ENCODE data around the gene ZNF467.

ZNF467 gene

DNA sequence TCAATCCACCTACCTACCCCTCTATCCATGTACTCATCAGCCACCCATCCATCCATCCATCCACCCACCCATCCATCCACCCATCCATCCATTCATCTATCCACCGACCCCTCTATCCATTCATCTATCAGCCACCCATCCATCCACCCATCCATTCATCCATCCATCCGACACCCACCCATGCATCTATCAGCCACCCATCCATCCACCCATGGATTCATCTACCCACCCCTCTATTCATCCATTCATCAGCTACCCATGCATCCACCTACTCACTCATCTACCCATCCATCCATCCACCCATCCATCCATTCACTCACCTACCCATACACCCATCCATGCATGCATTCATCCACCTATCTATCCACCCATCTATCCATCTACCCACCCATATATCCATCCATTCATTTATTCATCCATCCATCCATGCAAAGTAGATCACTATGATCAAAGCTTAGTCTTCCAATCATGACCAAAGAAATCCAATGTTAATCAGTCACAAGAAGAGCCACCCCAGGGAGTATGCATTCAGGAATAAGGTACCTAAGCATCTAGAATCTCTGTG, 27.7 kb upstream of the ZNF467 start:
- peaks cover 1 to 26% of the 10 kb centered on the region in 2 donors for H3K27me3 Mint-ChIP-seq
- no peaks in the 10 kb centered on the region for H3K36me3 Mint-ChIP-seq (ENCODE audit: insufficient read depth)
- H3K9me3 Mint-ChIP-seq: no peaks in the 10 kb centered on the region
- no peak overlapping the region for H3K27ac Mint-ChIP-seq
- no peak overlapping the region for H3K4me3 Mint-ChIP-seq
- H3K4me1 Mint-ChIP-seq (ENCODE audit: low read depth in 2 of 2): peaks cover 0 to 1% of the 10 kb centered on the region in 2 donors
- ATAC-seq (replicated peaks): no peak
- DNase-seq: no peak

DNA sequence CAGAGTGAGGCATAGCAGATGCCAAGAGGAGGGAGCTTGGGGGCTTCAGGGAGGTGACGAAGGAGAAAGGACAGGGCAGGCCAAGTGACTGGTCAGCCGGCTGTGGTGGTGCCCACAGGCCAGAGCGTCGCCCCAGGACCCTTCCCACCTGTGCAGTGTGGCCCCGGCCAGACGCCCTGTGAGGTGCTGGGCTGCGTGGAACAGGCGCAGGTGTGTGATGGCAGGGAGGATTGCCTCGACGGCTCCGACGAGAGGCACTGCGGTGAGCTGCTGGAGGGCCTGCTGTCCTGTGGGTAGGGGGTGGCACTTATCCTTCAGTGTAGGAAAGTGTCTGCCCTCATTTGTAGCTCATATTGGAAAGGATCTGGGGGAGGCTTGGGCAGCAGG, 26.8 kb upstream of the ZNF467 start:
- Mint-ChIP-seq H3K9me3 (no peaks in the 10 kb centered on the region), H3K27ac (no peak overlapping the region), H3K27me3 (peaks cover 0 to 28% of the 10 kb centered on the region in 2 donors)

DNA sequence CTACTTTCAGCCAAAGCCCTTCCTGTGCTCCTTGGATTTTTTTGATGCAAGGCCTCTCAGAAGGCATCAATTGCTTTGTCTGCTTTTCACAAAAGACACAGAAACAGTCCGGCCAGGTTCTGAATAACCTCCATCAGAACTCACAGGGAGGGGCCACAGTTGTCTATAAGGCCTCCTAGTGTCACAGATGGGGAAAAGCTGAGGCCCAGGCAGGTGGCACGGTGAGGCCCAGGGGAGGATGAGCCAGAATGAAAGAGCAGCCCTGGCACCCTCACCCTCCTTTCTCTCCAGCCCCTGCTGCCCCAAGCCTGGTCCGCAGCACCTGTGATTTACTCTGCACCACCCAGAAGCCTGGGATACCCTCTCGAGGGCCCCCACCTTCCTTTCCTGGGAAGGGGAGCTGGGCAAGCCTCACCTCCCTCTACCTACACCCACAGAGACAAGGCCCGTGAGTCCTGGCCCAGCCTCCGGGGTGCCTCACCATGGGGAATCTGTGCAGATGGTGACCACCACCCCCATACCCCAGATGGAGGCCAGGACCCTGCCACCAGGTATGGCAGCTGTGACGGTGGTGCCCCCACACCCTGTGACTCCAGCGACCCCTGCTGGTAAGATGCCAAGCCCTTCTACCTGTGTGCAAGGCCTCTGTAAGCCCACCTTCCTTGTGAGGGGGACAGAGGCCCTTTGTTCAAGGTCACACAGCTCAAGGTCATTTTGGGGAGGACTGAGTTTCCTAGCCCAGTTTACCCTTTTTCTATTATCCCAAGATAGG, 26.2 kb upstream of the ZNF467 start:
- Mint-ChIP-seq H3K36me3 (ENCODE audit: insufficient read depth) (no peaks in the 10 kb centered on the region), H3K4me1 (ENCODE audit: low read depth in 2 of 2) (no peaks in the 10 kb centered on the region), H3K27ac (no peak overlapping the region), H3K9me3 (no peaks in the 10 kb centered on the region), H3K4me3 (no peak overlapping the region), H3K27me3 (peaks cover 0 to 27% of the 10 kb centered on the region in 2 donors)
- ATAC-seq (replicated peaks) (peak; percentile 57), DNase-seq (peak; percentile 45 to 54 (median 52))

More for the DNA sequence above, 26.8 kb upstream of the ZNF467 start:
- H3K4me3 Mint-ChIP-seq: no peak overlapping the region
- H3K36me3 Mint-ChIP-seq (ENCODE audit: insufficient read depth): no peaks in the 10 kb centered on the region
- no peaks in the 10 kb centered on the region for H3K4me1 Mint-ChIP-seq (ENCODE audit: low read depth in 2 of 2)
- DNase-seq: no peak
- no peak for ATAC-seq (replicated peaks)

DNA sequence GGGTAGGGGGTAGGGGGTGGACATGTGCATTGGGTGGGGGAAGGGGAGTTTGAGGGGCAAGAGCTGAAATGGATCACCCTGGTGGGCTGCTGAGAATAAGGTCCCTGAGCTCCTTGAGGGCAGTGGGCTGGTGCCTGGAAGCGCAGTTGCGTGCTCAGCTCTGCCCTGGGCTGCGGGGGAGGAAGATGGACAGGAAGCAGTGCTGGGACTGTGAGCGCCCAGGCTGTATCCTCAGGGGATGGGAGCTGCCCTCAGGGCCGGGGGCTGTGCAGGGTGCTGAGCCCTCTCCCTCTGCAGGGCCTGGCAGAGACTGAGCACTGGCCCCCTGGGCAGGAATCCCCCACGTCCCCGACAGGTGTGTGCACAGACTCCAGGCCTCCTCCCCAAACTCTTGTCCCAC, 24.4 kb upstream of the ZNF467 start:
- DNase-seq (no peak), ATAC-seq (replicated peaks) (no peak)
- Mint-ChIP-seq H3K9me3 (no peaks in the 10 kb centered on the region), H3K27ac (no peak overlapping the region), H3K4me3 (no peak overlapping the region), H3K27me3 (peaks cover 8 to 28% of the 10 kb centered on the region in 2 donors), H3K4me1 (ENCODE audit: low read depth in 2 of 2) (no peaks in the 10 kb centered on the region), H3K36me3 (ENCODE audit: insufficient read depth) (no peaks in the 10 kb centered on the region)

DNA sequence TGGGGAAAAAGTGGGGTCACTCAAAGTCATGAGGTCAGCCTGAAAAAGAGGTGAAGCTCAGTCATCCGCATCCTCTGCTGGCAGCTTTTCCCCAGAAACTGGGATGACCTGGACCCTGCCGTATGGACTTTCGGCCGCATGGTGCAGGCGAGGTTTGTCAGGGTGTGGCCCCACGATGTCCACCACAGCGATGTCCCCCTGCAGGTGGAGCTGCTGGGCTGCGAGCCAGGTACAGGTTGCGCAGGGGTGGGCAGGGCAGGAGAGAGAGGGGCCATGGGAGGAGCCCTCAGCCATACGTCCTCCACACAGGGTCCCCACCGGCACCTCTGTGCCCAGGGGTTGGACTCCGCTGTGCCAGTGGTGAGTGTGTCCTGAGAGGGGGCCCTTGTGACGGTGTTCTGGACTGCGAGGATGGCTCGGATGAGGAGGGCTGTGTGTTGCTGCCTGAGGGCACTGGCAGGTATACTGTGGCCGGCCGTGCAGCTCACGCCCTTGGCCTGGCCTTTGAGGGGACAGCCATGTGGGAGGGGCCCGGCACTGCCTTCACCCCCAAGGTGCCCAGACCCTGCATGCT, 23.0 kb upstream of the ZNF467 start:
- no peak overlapping the region for H3K4me3 Mint-ChIP-seq
- no peak for ATAC-seq (replicated peaks)

DNA sequence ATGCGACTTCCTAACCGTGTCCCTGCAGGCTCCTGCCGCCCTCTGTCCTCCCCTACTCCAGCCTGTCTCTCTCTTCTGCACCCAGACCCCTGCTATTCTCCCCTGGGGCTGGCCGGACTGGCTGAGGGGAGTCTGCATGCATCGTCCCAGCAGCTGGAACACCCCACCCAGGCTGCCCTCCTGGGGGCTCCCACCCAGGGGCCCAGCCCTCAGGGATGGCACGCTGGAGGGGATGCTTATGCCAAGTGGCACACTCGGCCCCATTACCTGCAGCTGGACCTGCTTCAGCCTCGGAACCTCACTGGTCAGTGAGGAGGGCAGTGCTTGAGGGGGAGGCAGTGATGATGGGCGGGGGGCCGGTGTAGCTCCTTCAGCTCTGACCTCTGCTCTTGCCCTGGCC, 21.7 kb upstream of the ZNF467 start:
- no peaks in the 10 kb centered on the region for H3K9me3 Mint-ChIP-seq
- no peak overlapping the region for H3K4me3 Mint-ChIP-seq
- no peak for ATAC-seq (replicated peaks)
- DNase-seq: no peak
- H3K36me3 Mint-ChIP-seq (ENCODE audit: insufficient read depth): no peaks in the 10 kb centered on the region
- H3K4me1 Mint-ChIP-seq (ENCODE audit: low read depth in 2 of 2): no peaks in the 10 kb centered on the region
- H3K27ac Mint-ChIP-seq: no peak overlapping the region
- H3K27me3 Mint-ChIP-seq: peaks cover 23 to 54% of the 10 kb centered on the region in 2 donors

More for the DNA sequence above, 23.0 kb upstream of the ZNF467 start:
- Mint-ChIP-seq H3K27me3 (peaks cover 14 to 41% of the 10 kb centered on the region in 2 donors), H3K36me3 (ENCODE audit: insufficient read depth) (no peaks in the 10 kb centered on the region), H3K27ac (no peak overlapping the region), H3K4me1 (ENCODE audit: low read depth in 2 of 2) (no peaks in the 10 kb centered on the region), H3K9me3 (no peaks in the 10 kb centered on the region)
- no peak for DNase-seq

DNA sequence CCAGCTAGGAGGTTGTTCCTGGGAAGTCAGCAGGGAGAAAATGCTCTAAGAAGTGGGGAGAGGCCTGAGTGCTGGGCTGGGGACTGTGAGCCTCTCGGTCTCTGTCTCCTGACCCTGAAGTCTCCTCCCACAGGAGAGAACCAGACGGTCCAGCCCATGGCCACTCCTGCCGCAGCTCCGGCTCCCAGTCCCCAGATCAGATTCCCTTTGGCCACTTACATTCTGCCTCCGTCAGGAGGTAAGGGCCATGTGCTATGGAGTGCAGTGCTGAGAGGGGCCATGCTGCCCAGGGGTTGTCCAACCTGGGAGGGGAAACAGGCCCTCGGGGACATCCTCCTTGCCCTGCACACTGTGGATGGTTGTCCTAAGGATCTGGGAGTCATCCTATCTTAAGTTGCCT, 21.3 kb upstream of the ZNF467 start:
- Mint-ChIP-seq H3K9me3 (no peaks in the 10 kb centered on the region), H3K36me3 (ENCODE audit: insufficient read depth) (no peaks in the 10 kb centered on the region), H3K27me3 (peaks cover 26 to 58% of the 10 kb centered on the region in 2 donors), H3K4me1 (ENCODE audit: low read depth in 2 of 2) (no peaks in the 10 kb centered on the region), H3K27ac (no peak overlapping the region), H3K4me3 (no peak overlapping the region)
- DNase-seq: no peak
- ATAC-seq (replicated peaks): no peak

DNA sequence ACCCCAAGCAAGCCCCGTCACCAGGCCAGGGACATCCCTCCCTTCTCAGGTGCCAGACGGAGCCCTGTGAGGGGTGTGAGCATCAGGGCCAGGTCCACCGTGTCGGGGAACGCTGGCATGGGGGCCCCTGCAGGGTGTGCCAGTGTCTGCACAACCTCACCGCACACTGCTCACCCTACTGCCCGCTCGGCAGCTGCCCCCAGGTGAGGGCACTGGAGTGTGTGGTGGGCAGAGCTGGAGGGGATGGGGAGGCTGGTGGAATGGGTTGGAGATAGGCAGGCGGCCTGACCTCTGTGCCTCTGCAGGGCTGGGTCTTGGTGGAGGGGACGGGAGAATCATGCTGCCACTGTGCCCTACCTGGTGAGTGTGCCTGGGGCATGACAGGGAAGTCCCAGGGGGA, 19.9 kb upstream of the ZNF467 start:
- Mint-ChIP-seq H3K9me3 (no peaks in the 10 kb centered on the region), H3K36me3 (ENCODE audit: insufficient read depth) (no peaks in the 10 kb centered on the region), H3K27ac (no peak overlapping the region), H3K4me1 (ENCODE audit: low read depth in 2 of 2) (no peaks in the 10 kb centered on the region), H3K4me3 (no peak overlapping the region), H3K27me3 (peaks cover 30 to 67% of the 10 kb centered on the region in 2 donors)
- DNase-seq (no peak), ATAC-seq (replicated peaks) (no peak)

DNA sequence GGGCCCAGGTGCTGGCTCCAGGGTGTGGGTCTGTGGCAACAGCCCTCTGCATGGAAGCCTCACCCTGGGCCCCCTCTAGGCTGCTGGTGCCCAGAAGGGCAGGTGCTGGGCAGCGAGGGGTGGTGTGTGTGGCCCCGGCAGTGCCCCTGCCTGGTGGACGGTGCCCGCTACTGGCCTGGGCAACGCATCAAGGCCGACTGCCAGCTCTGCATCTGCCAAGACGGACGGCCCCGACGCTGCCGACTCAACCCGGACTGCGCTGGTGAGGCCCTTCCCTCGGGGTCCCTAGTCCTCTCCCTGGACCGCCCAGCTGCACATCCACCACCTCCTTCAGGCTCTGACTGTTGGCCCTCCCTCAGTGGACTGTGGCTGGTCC, 18.8 kb upstream of the ZNF467 start:
- Mint-ChIP-seq H3K27me3 (peaks cover 30 to 66% of the 10 kb centered on the region in 2 donors), H3K4me3 (no peak overlapping the region), H3K9me3 (no peaks in the 10 kb centered on the region), H3K36me3 (ENCODE audit: insufficient read depth) (no peaks in the 10 kb centered on the region), H3K4me1 (ENCODE audit: low read depth in 2 of 2) (no peaks in the 10 kb centered on the region), H3K27ac (no peak overlapping the region)
- DNase-seq: no peak
- no peak for ATAC-seq (replicated peaks)

DNA sequence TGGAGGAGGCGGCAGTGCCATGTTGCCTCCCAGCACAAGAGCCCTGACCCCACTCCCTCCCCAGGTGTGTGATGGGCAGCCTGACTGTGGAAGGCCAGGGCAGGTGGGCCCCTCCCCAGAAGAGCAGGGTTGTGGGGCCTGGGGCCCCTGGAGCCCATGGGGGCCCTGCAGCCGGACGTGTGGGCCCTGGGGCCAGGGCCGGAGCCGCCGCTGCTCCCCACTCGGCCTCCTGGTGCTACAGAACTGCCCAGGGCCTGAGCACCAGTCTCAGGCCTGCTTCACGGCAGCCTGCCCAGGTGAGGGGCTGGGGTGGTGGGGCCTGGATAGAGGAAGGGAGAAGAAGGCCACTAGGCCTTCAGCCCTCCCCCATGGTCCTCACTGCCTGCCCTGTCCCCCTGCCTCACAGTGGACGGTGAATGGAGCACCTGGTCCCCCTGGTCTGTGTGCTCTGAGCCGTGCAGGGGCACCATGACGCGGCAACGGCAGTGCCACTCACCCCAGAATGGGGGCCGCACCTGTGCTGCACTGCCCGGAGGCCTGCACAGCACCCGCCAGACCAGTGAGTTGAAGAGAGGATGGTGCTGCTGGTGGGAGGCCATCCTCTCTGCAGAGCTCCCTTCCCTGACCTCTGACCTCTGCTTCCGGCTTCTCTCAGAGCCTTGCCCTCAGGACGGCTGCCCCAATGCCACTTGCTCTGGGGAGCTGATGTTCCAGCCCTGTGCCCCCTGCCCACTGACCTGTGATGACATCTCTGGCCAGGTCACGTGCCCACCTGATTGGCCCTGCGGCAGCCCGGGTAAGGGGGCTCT, 18.2 kb upstream of the ZNF467 start:
- H3K27me3 Mint-ChIP-seq: peaks cover 30 to 66% of the 10 kb centered on the region in 2 donors
- H3K9me3 Mint-ChIP-seq: no peaks in the 10 kb centered on the region
- ATAC-seq (replicated peaks) (no peak), DNase-seq (no peak)
- H3K27ac Mint-ChIP-seq: no peak overlapping the region
- H3K36me3 Mint-ChIP-seq (ENCODE audit: insufficient read depth): no peaks in the 10 kb centered on the region
- no peaks in the 10 kb centered on the region for H3K4me1 Mint-ChIP-seq (ENCODE audit: low read depth in 2 of 2)
- no peak overlapping the region for H3K4me3 Mint-ChIP-seq

DNA sequence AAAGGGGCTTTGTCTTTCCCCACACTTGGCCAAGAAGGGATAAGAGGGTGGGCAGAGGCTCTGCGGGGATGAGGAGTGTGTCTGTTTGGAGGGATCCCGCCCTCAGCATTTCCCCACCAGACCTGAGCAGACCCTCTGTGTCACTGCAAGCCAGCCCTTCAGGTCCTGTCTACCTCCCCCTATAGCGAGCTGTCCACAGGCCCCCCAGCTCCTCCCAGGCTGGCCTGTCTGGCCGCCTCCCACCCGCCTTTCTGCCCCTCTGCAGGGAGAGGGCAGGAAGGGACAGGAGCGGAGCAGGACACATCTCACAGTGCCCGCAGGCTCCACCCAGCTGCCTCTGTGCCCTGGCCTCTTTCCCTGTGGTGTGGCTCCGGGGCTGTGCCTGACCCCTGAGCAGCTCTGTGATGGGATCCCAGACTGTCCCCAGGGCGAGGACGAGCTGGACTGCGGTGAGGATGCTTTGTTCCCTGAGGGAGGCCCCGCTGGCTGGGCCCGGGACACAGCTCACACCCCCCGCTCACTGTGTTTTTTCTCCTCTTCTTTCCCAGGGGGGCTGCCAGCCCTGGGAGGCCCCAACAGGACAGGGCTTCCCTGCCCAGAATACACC, 17.5 kb upstream of the ZNF467 start:
- Mint-ChIP-seq H3K27ac (no peak overlapping the region), H3K36me3 (ENCODE audit: insufficient read depth) (no peaks in the 10 kb centered on the region), H3K27me3 (peaks cover 30 to 66% of the 10 kb centered on the region in 2 donors), H3K9me3 (no peaks in the 10 kb centered on the region), H3K4me3 (no peak overlapping the region), H3K4me1 (ENCODE audit: low read depth in 2 of 2) (no peaks in the 10 kb centered on the region)
- ATAC-seq (replicated peaks): no peak
- DNase-seq: no peak

DNA sequence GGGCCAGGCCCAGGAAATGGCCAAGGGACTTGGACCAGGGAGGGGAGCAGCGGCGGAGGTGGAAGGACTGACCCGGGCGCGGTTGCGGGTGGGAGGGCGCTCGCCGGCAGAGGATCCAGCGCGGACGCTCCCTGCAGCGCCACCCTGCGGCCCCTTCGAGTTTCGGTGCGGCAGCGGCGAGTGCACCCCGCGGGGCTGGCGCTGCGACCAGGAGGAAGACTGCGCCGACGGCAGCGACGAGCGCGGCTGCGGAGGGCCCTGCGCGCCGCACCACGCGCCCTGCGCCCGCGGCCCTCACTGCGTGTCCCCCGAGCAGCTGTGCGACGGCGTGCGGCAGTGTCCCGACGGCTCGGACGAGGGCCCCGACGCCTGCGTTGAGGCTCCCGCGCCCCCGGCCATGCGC, 16.8 kb upstream of the ZNF467 start:
- no peaks in the 10 kb centered on the region for H3K36me3 Mint-ChIP-seq (ENCODE audit: insufficient read depth)
- H3K27ac Mint-ChIP-seq: no peak overlapping the region
- DNase-seq (no peak), ATAC-seq (replicated peaks) (peak; percentile 60)
- peak overlapping the region in 1 of 2 donors; percentile 60 for H3K4me3 Mint-ChIP-seq
- H3K9me3 Mint-ChIP-seq: no peaks in the 10 kb centered on the region
- peaks cover 30 to 60% of the 10 kb centered on the region in 2 donors for H3K27me3 Mint-ChIP-seq
- no peaks in the 10 kb centered on the region for H3K4me1 Mint-ChIP-seq (ENCODE audit: low read depth in 2 of 2)

DNA sequence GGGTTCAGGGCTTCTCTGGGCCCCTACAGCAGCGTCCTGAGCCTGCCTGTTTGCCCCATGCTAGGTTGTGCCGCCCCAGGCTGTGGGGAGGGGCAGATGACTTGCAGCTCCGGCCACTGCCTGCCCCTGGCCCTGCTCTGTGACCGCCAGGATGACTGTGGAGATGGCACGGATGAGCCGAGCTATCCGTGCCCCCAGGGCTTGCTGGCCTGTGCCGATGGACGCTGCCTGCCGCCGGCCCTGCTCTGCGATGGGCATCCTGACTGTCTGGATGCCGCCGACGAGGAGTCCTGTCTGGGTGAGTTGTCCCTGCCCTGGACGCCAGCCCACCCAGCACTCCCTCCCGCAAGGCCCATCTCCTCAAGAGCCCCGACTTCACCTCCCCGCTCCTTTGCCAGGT, 15.7 kb upstream of the ZNF467 start:
- no peaks in the 10 kb centered on the region for H3K4me1 Mint-ChIP-seq (ENCODE audit: low read depth in 2 of 2)

More for the DNA sequence above, 15.7 kb upstream of the ZNF467 start:
- Mint-ChIP-seq H3K36me3 (ENCODE audit: insufficient read depth) (no peaks in the 10 kb centered on the region), H3K4me3 (no peak overlapping the region), H3K27ac (no peak overlapping the region), H3K9me3 (no peaks in the 10 kb centered on the region), H3K27me3 (peaks cover 28 to 57% of the 10 kb centered on the region in 2 donors)
- ATAC-seq (replicated peaks) (no peak), DNase-seq (no peak)

Data from effector memory CD8-positive, alpha-beta T cell (primary cell).